ENCODE data around the gene MACC1.

DNA sequence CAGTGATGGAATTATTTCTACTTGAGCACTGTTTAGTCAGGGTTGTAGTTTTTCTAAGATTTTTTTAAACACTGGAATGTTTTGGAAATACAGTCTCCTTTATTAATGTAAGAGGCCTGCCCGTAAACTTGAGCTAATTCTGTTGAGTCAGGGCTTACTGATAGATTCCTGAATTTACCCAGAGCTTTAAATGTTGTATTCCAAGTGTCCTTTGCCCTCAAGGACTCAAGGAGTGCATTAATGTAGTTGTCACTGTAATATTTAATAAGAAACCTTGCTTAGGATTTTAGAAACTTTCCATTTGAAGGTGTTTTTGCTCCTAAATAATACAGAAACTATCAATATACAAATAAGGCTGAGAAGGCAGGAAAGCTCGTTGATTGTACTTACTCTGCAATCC, 89.2 kb downstream of the MACC1 start:
- TF ChIP-seq ZNF274 (IDR thresholded peaks at IDR 0.05; ENCODE audit: low read depth, low read length) (no peak), SUZ12 (IDR thresholded peaks at IDR 0.05; ENCODE audit: extremely low read depth, insufficient read depth, insufficient read length) (no peak), YY1 (IDR thresholded peaks at IDR 0.05; ENCODE audit: insufficient read depth, insufficient read length) (no peak)

Data from NT2/D1 (cell line).